Left lung (tissue), 10 donors: ENCODE measurements around the gene SLC30A2. TPM values are rescaled to one million over a fixed set of nuclear protein-coding genes. Genes with fewer than 3 reads are reported as not detected.
A peak's percentile ranks its signal among the peaks of the same experiment; 100 is the strongest.

Experiments
- ATAC-seq: fragments of 200-7000 bp; cut with Tn5 transposase; one replicate; pipeline ENCODE4 v1.9.1; 2020; ENCODE audit warnings: moderate library complexity
- DNase-seq, 4 donors: peaks; one replicate each; pipeline ENCODE4 v3.0.0-alpha.2; 2013 to 2020
- H3K27ac ChIP-seq, 2 donors: fragments of 200-600 bp; sonication (generic) in 1 of 2; one replicate each; pipeline versions ENCODE4 v1.5.0 to v1.8.0; 2020 to 2021
- H3K27me3 ChIP-seq, 2 donors: fragments of 200-600 bp; sonication (generic) in 1 of 2; one replicate each; pipeline versions ENCODE4 v1.5.0 to v1.8.0; 2020 to 2021
- H3K36me3 ChIP-seq, 2 donors: fragments of 200-600 bp; sonication (generic) in 1 of 2; one replicate each; pipeline versions ENCODE4 v1.5.0 to v1.8.0; 2020 to 2021
- H3K4me1 ChIP-seq, 2 donors: fragments of 200-600 bp; one replicate each; pipeline ENCODE4 v1.8.0; 2021
- H3K4me3 ChIP-seq, 2 donors: fragments of 200-600 bp; sonication (generic) in 1 of 2; one replicate each; pipeline versions ENCODE4 v1.5.0 to v1.8.0; 2020 to 2021; ENCODE audit warnings: mild to moderate bottlenecking in 1 of 2
- H3K9me3 ChIP-seq, 2 donors: fragments of 200-600 bp; sonication (generic) in 1 of 2; one replicate each; pipeline versions ENCODE4 v1.5.0 to v1.8.0; 2020 to 2021
- CTCF ChIP-seq, 2 donors: fragments of 200-600 bp; sonication (generic) in 1 of 2; IDR thresholded peaks; one replicate each; pipeline versions ENCODE4 v1.5.0 to v1.8.0; 2021; ENCODE audit warnings: antibody characterized with exemption in 2 of 2
- intact Hi-C, 2 donors: fragments of 100-400 bp; cut with DNase I; formaldehyde crosslinking; loops; one replicate each; pipeline versions ENCODE4 v1.11.2 to v1.14.2; 2022
- polyA plus RNA-seq, 6 donors: library from polyadenylated mRNA; unstranded; fragments of 120-200 nt; gene quantifications; one replicate each; pipeline ENCODE4 v1.2.1, GENCODE V29; 2013; ENCODE audit not compliant: insufficient read length in 6 of 6
- total RNA-seq, 2 donors: library from RNA; stranded (reverse); fragmentation: NEBNext Ultra II Directional; extraction: Animal tissue kit (Norgen Biotek cat#: 25700); gene quantifications; one replicate each; pipeline ENCODE4 v1.2.1, GENCODE V29; 2021
- donor health status: DM: no; HTN: yes; CAD: no.
- donor health status: DM: no; HTN: no; CAD: no.

SLC30A2 gene
- total and polyA plus RNA-seq, 8 donors: 0.14 to 0.29 (median 0.27) TPM; not detected in 1

- H3K4me3 ChIP-seq: no peak overlapping the region
- no peak for TF ChIP-seq CTCF (IDR thresholded peaks at IDR 0.05)
- no peaks in the 10 kb centered on the region for H3K9me3 ChIP-seq
- ATAC-seq: no peak
- H3K27me3 ChIP-seq: peaks cover 0 to 38% of the 10 kb centered on the region in 2 donors
- no peaks in the 10 kb centered on the region for H3K4me1 ChIP-seq
- no peaks in the 10 kb centered on the region for H3K36me3 ChIP-seq
- DNase-seq: no peak
- no peak overlapping the region for H3K27ac ChIP-seq
- intact Hi-C loops: no loop called here
Measured at GRCh38 chr1:26055041-26055440, 9.1 kb upstream of the SLC30A2 start.

DNA sequence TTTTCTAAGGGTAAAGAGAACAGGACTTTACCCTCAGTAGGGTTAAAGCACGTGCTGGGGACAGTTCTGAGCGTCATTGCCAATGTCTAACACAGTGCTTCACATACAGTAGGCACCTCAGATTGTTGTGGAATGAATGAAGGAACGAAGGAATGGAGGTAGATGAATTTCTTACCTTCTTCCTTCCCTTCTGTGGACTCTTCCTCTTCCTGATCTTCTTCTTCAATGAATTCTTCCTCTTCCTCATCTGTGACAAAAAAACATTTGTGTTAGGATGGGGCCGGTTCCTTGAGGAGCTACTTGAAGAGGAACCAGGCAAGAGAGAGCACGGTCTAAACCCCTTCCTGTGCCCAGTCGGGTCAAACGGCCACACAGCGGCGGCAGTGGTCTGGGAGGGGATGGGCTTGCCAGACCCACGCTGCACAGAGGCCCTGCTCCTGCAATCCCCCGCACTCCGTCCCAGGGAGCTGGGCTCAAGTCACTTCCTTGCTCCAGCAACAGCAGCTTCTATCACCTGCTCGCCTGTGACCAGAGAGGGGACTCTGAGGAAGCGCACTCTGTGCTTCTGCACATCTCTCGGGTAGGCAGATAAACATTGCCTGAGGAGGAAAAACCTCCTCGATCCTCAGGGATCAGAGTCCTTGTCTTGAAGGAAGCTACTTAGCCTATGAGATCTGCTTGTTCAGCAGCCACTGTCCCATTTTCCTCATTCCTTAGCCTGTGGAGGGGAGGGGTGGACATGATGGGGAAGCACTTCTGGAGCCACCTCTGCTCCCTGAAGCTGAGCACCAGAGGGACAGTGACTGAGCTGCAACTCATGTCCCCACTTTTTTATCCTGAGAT, 8.0 kb upstream of the SLC30A2 start:
- no peaks in the 10 kb centered on the region for H3K9me3 ChIP-seq
- no peak for TF ChIP-seq CTCF (IDR thresholded peaks at IDR 0.05)
- H3K36me3 ChIP-seq: no peaks in the 10 kb centered on the region
- intact Hi-C loops: no loop called here
- no peaks in the 10 kb centered on the region for H3K4me1 ChIP-seq
- DNase-seq (no peak), ATAC-seq (no peak)
- no peak overlapping the region for H3K4me3 ChIP-seq
- H3K27ac ChIP-seq: no peak overlapping the region
- H3K27me3 ChIP-seq: peaks cover 0 to 41% of the 10 kb centered on the region in 2 donors

DNA sequence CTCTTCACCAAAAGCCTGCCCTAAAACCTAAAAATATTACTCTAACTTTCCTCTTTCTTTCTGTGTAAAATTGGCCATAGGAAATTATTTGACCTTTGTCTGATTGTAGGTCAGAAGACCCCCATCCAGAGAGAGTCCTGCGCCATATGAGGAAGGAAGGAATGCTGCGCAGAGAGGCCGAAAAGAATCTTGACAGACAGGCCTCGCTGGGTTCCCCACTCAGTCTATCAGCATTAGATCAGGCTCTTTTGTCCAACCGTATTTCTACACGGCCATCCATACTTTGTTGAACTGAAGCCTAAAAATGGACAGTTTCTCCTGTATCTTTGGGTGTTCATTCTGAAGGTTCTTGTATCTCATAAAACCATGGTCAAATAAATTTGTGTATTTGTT, 4.3 kb upstream of the SLC30A2 start:
- ATAC-seq: no peak
- no peak overlapping the region for H3K27ac ChIP-seq
- no peaks in the 10 kb centered on the region for H3K36me3 ChIP-seq
- intact Hi-C loops: no loop called here
- no peak for TF ChIP-seq CTCF (IDR thresholded peaks at IDR 0.05)
- peaks cover 35 to 78% of the 10 kb centered on the region in 2 donors for H3K27me3 ChIP-seq
- no peaks in the 10 kb centered on the region for H3K9me3 ChIP-seq
- H3K4me3 ChIP-seq: no peak overlapping the region
- DNase-seq: no peak
- H3K4me1 ChIP-seq: peaks cover 6 to 14% of the 10 kb centered on the region in 2 donors

DNA sequence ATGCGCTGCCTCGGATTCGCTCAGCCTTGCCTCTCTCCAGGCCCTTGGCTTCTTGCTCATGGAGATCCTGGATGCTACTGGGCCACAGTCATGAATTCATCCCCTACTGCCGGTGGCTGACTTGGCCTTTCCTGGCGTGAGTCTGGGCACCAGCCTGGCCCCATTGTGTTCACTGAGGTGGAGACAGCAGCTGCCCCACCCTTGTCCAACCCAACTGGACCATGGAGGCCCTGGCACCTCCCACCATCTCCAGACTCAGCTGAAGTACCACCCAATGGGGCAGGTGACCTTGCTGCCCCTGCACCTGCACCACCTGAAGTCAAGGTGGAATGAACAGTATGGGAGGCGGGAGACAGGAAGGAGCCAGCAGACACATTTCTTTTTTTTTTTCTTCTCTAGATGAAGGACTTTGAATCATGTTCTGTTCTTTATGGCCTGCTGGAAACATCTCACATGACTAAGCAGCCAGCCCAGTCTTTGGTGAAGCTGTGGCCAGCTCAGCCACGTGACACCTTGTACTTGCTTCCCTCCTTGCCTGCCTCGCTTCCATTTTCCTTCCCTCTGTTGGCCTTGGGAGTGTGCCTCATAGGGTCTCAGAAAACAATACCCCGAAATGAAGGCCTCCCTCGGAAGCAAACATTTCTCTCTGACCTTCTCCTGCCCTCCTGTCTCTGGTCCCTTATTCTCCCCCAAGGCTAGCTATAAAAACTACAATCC, 3.8 kb upstream of the SLC30A2 start:
- no peak for DNase-seq
- intact Hi-C loops: no loop called here
- H3K4me1 ChIP-seq: peaks cover 6 to 14% of the 10 kb centered on the region in 2 donors
- no peak for TF ChIP-seq CTCF (IDR thresholded peaks at IDR 0.05)
- H3K27me3 ChIP-seq: peaks cover 40 to 80% of the 10 kb centered on the region in 2 donors
- no peaks in the 10 kb centered on the region for H3K36me3 ChIP-seq
- ATAC-seq: peak; percentile 24
- H3K4me3 ChIP-seq: no peak overlapping the region
- no peaks in the 10 kb centered on the region for H3K9me3 ChIP-seq
- H3K27ac ChIP-seq: no peak overlapping the region

GRCh38 chr1:26047278-26047874, 1.5 kb upstream of the SLC30A2 start:
- no peak for ATAC-seq
- Histone ChIP-seq H3K9me3 (no peaks in the 10 kb centered on the region), H3K36me3 (no peaks in the 10 kb centered on the region), H3K4me3 (no peak overlapping the region), H3K27ac (no peak overlapping the region), H3K4me1 (peaks cover 6 to 14% of the 10 kb centered on the region in 2 donors), H3K27me3 (peaks cover 45 to 82% of the 10 kb centered on the region in 2 donors)
- no peak for DNase-seq
- intact Hi-C loops: no loop called here
- TF ChIP-seq CTCF (IDR thresholded peaks at IDR 0.05): no peak
